Measurements from ENCODE around the gene MED13L. TPM values are rescaled to one million over a fixed set of nuclear protein-coding genes. Genes with fewer than 3 reads are reported as not detected.

MED13L gene
- total RNA-seq, 3 donors from 2014 or later = 248 to 387 (median 279) TPM

DNA sequence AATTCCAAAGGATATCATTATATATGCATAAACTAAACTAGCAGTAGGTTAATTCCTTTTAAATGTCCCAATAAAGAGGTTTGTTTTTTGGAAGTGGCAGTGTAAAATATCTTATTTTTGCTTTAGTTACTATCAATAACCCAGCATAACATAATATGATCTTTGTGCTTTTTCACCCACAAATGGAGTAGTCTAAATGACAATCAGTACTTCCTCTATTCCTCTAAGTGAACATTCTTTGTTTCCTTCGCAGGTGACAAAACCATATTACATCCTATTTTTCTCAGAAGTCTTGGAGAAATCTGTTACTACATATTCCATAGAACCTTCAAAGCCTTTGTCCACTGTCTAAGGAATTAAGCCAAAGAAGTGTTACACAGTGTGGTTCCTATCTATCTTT lies 62.5 kb downstream of the MED13L start:
- no peaks in the 10 kb centered on the region for H3K4me1 ChIP-seq
- no peaks in the 10 kb centered on the region for H3K9me3 ChIP-seq
- H3K27me3 ChIP-seq = no peaks in the 10 kb centered on the region
- H3K27ac ChIP-seq = no peak overlapping the region
- intact Hi-C loops (cut with DNase I; ENCODE audit: low total_unique reads) = no loop called here
- TF ChIP-seq POLR2AphosphoS5 (IDR thresholded peaks at IDR 0.05) (no peak), POLR2A (IDR thresholded peaks at IDR 0.05) (no peak)
- TF ChIP-seq, protein P1, sequence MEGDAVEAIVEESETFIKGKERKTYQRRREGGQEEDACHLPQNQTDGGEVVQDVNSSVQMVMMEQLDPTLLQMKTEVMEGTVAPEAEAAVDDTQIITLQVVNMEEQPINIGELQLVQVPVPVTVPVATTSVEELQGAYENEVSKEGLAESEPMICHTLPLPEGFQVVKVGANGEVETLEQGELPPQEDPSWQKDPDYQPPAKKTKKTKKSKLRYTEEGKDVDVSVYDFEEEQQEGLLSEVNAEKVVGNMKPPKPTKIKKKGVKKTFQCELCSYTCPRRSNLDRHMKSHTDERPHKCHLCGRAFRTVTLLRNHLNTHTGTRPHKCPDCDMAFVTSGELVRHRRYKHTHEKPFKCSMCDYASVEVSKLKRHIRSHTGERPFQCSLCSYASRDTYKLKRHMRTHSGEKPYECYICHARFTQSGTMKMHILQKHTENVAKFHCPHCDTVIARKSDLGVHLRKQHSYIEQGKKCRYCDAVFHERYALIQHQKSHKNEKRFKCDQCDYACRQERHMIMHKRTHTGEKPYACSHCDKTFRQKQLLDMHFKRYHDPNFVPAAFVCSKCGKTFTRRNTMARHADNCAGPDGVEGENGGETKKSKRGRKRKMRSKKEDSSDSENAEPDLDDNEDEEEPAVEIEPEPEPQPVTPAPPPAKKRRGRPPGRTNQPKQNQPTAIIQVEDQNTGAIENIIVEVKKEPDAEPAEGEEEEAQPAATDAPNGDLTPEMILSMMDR (IDR thresholded peaks at IDR 0.05) = no peak
- H3K36me3 ChIP-seq = no peaks in the 10 kb centered on the region
- H3K4me3 ChIP-seq = no peak overlapping the region
- no peak for DNase-seq (ENCODE audit: low spot score in 2 of 2)

DNA sequence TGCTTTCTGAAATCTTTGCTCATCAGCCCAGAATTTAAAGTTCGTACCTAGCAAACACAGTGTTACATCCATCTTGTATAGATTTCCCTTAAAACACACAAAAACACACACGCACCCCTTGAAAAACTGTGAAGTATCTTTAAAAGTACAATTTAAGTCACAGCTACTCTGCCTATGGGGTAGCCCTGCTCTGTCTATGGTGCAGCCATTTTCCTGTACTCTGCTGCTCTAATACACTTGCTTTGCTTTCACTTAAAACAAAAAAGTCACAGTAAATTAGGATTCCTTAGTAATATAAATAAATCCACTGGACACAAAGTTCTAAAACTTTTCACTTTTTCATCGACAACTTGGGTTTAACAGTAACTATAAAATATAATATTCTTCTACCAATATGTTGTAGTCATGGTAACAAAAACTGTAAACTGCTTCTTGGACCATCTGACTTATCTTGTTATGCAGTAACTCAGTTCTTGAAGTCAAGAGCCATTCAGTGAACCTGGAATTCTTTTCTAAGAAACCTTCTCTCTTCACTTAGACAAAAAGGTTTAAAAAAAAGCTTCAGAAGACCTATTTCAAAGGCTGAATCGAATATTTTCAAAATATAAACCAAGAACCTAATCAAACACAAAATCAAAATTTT lies 63.5 kb downstream of the MED13L start:
- TF ChIP-seq POLR2A (IDR thresholded peaks at IDR 0.05) (no peak), POLR2AphosphoS5 (IDR thresholded peaks at IDR 0.05) (no peak)
- TF ChIP-seq, protein P1 (IDR thresholded peaks at IDR 0.05) = no peak
- Histone ChIP-seq H3K27me3 (no peaks in the 10 kb centered on the region), H3K4me1 (no peaks in the 10 kb centered on the region), H3K27ac (no peak overlapping the region), H3K9me3 (no peaks in the 10 kb centered on the region), H3K4me3 (no peak overlapping the region), H3K36me3 (no peaks in the 10 kb centered on the region)
- no peak for DNase-seq (ENCODE audit: low spot score in 2 of 2)
- intact Hi-C loops (cut with DNase I; ENCODE audit: low total_unique reads) = no loop called here

GRCh38 chr12:116213014-116213413 lies 64.5 kb downstream of the MED13L start:
- no peaks in the 10 kb centered on the region for H3K9me3 ChIP-seq
- no peaks in the 10 kb centered on the region for H3K4me1 ChIP-seq
- no peaks in the 10 kb centered on the region for H3K36me3 ChIP-seq
- TF ChIP-seq, protein P1 (IDR thresholded peaks at IDR 0.05) = no peak
- TF ChIP-seq POLR2A (IDR thresholded peaks at IDR 0.05) (no peak), POLR2AphosphoS5 (IDR thresholded peaks at IDR 0.05) (no peak)
- no peak for DNase-seq (ENCODE audit: low spot score in 2 of 2)
- intact Hi-C loops (cut with DNase I; ENCODE audit: low total_unique reads) = no loop called here
- no peaks in the 10 kb centered on the region for H3K27me3 ChIP-seq
- no peak overlapping the region for H3K4me3 ChIP-seq
- H3K27ac ChIP-seq = no peak overlapping the region

DNA sequence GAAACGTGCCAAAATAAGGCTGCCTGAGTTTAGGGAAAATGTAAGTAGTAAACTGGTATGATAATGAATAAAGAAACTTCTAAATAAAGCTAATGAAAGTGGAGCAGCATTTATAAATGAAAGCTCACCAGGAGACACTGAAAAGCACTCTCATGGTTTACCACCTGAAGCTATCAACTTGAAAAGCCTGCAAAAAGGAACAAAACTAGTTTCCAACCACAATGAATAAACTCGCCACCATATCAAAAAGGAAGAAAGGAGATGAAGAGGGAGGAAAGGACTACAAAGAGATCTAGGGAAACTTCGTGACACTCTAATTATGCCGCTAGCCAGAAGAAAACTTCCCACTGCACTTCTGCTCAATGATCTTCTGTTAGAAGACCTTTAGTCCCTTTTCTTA lies 66.7 kb downstream of the MED13L start:
- no peaks in the 10 kb centered on the region for H3K36me3 ChIP-seq
- no peaks in the 10 kb centered on the region for H3K4me1 ChIP-seq
- no peak overlapping the region for H3K27ac ChIP-seq
- no peaks in the 10 kb centered on the region for H3K27me3 ChIP-seq
- no peak for DNase-seq (ENCODE audit: low spot score in 2 of 2)
- no peaks in the 10 kb centered on the region for H3K9me3 ChIP-seq
- intact Hi-C loops (cut with DNase I; ENCODE audit: low total_unique reads) = no loop called here
- H3K4me3 ChIP-seq = no peak overlapping the region
- TF ChIP-seq, protein P1 (IDR thresholded peaks at IDR 0.05) = no peak
- TF ChIP-seq POLR2A (IDR thresholded peaks at IDR 0.05) = no peak
- TF ChIP-seq POLR2AphosphoS5 (IDR thresholded peaks at IDR 0.05) = no peak

- Histone ChIP-seq H3K36me3 (no peaks in the 10 kb centered on the region), H3K9me3 (no peaks in the 10 kb centered on the region), H3K4me1 (no peaks in the 10 kb centered on the region), H3K27ac (no peak overlapping the region), H3K4me3 (no peak overlapping the region), H3K27me3 (no peaks in the 10 kb centered on the region)
- no peak for DNase-seq (ENCODE audit: low spot score in 2 of 2)
- intact Hi-C loops (cut with DNase I; ENCODE audit: low total_unique reads) = no loop called here
- TF ChIP-seq, protein P1 (IDR thresholded peaks at IDR 0.05) = no peak
- no peak for TF ChIP-seq POLR2A (IDR thresholded peaks at IDR 0.05)
- no peak for TF ChIP-seq POLR2AphosphoS5 (IDR thresholded peaks at IDR 0.05)
These were observed 67.4 kb downstream of the MED13L start for GRCh38 chr12:116210131-116210530.

Data from breast epithelium (tissue), 4 donors.